Hepatocyte (in vitro differentiated cells): ENCODE measurements around the gene FBXW2.

Source experiments
- EZH2 ChIP-seq: fragments of 200-600 bp; sonication (generic); IDR thresholded peaks from 2 replicates; pipeline ENCODE4 v1.6.1; 2016; ENCODE audit warnings: antibody characterized with exemption, mild to moderate bottlenecking, borderline replicate concordance
- EZH2phosphoT487 ChIP-seq: fragments of 200-600 bp; sonication (generic); IDR thresholded peaks from one replicate; pipeline ENCODE4 v1.6.1; 2018; ENCODE audit warnings: antibody characterized with exemption, mild to moderate bottlenecking, low read depth, moderate library complexity; ENCODE audit not compliant: unreplicated experiment, severe bottlenecking
- TF ChIP-seq, protein P1 (sequence below): fragments of 200-600 bp; sonication (generic); IDR thresholded peaks from 2 replicates; pipeline ENCODE4 v1.5.1; 2016; ENCODE audit warnings: antibody characterized with exemption, mild to moderate bottlenecking; ENCODE audit not compliant: poor library complexity

DNA sequence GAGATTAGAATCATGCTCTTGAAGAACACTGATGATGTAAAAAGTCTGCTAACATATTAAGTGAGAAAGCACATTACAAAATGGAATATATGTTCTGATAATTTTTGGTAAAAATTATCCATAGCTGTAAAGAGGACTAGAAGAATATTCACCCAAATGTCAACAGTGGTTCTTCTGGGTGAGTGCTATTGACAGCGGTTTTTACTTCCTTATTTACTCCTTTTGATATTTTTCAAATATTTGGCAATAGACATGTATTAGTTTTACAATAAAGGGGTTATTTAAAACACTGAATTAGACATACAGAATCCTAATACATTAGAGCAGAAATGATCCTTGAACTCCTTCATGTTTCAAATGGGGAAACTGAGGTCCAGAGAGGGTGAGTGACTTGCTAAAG lies 52.0 kb downstream of the FBXW2 start:
- TF ChIP-seq, protein P1, sequence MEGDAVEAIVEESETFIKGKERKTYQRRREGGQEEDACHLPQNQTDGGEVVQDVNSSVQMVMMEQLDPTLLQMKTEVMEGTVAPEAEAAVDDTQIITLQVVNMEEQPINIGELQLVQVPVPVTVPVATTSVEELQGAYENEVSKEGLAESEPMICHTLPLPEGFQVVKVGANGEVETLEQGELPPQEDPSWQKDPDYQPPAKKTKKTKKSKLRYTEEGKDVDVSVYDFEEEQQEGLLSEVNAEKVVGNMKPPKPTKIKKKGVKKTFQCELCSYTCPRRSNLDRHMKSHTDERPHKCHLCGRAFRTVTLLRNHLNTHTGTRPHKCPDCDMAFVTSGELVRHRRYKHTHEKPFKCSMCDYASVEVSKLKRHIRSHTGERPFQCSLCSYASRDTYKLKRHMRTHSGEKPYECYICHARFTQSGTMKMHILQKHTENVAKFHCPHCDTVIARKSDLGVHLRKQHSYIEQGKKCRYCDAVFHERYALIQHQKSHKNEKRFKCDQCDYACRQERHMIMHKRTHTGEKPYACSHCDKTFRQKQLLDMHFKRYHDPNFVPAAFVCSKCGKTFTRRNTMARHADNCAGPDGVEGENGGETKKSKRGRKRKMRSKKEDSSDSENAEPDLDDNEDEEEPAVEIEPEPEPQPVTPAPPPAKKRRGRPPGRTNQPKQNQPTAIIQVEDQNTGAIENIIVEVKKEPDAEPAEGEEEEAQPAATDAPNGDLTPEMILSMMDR: no peak
- TF ChIP-seq EZH2phosphoT487 (no peak), EZH2 (no peak)
